A549 (cell line): ENCODE results near the gene PDZD2. TPM values are rescaled to one million over a fixed set of nuclear protein-coding genes. Genes with fewer than 3 reads are reported as not detected.

Experiments
- ATAC-seq, 2 experiments: fragments of 200-7000 bp in 1 of 2; fragments of >200 bp in 1 of 2; cut with Nextera tagmentation in 1 of 2; cut with Tn5 transposase in 1 of 2; 3 replicates each; pipeline versions ENCODE4 v1.8.0 to v1.9.1; 2018 to 2020; ENCODE audit warnings: mild to moderate bottlenecking in 1 of 2, moderate library complexity in 1 of 2
- CTCF ChIA-PET: fragments of 300-600 bp; sonication (Branson Sonifier 250); formaldehyde crosslinking; extraction: SDS; loops from one replicate; lab custom pipeline; 2021; ENCODE audit warnings: antibody characterized with exemption, inconsistent platforms; lab: Yijun Ruan, JAX
- POLR2A ChIA-PET: fragments of 350-600 bp; formaldehyde crosslinking; extraction: SDS; loops from one replicate; lab custom pipeline; 2021; ENCODE audit warnings: antibody characterized with exemption, inconsistent platforms; lab: Yijun Ruan, JAX
- DNase-seq, 2 experiments: peaks; one replicate each; pipeline versions ENCODE4 v3.0.0 to v3.0.0-alpha.2; 2011 to 2016; ENCODE audit warnings: low read depth in 1 of 2, low spot score in 1 of 2
- FAIRE-seq: peaks from 2 replicates; lab custom pipeline; 2011; peaks lifted over from hg19 to GRCh38; lab: Jason Lieb, UNC
- H3K27ac ChIP-seq, 2 experiments: fragments of >200 bp; sonication (Bioruptor Twin); formaldehyde crosslinking; 3 replicates each; pipeline ENCODE4 v1.5.1; 2016 to 2017
- H3K4me1 ChIP-seq: fragments of >200 bp; sonication (Bioruptor Twin); formaldehyde crosslinking; 3 replicates; pipeline ENCODE4 v1.6.1; 2016
- H3K4me2 ChIP-seq: fragments of >200 bp; sonication (Bioruptor Twin); formaldehyde crosslinking; 3 replicates; pipeline ENCODE4 v1.6.1; 2016
- H3K4me3 ChIP-seq: fragments of >200 bp; sonication (Bioruptor Twin); formaldehyde crosslinking; 3 replicates; pipeline ENCODE4 v1.5.1; 2016
- H3K9me3 ChIP-seq: fragments of >200 bp; sonication (Bioruptor Twin); formaldehyde crosslinking; 3 replicates; pipeline ENCODE4 v1.6.1; 2016
- CBX8 ChIP-seq: fragments of 200-600 bp; sonication (generic); IDR thresholded peaks from 2 replicates; pipeline ENCODE4 v1.6.1; 2016
- CTCF ChIP-seq: fragments of >200 bp; sonication (Bioruptor Twin); formaldehyde crosslinking; IDR thresholded peaks from 3 replicates; pipeline ENCODE4 v1.5.1; 2016
- ELK1 ChIP-seq: fragments of 150-350 bp; IDR thresholded peaks from 2 replicates; pipeline ENCODE4 v1.6.1; 2014; ENCODE audit warnings: low read depth, mild to moderate bottlenecking, low read length
- FOSL2 ChIP-seq, 2 experiments: fragments of 450-650 bp in 1 of 2; fragments of >200 bp in 1 of 2; sonication (Bioruptor Twin) in 1 of 2; formaldehyde crosslinking; IDR thresholded peaks; 2 replicates each; pipeline versions ENCODE4 v1.5.0 to v1.6.1; 2016 to 2020; ENCODE audit warnings: mild to moderate bottlenecking in 1 of 2, moderate library complexity in 1 of 2
- FOXS1 ChIP-seq: fragments of 250-450 bp; sonication (Bioruptor Pico); IDR thresholded peaks from 2 replicates; pipeline ENCODE4 v1.5.0; 2020; ENCODE audit warnings: mild to moderate bottlenecking, moderate library complexity
- GATA3 ChIP-seq: IDR thresholded peaks from 2 replicates; pipeline ENCODE4 v1.6.1; 2012; ENCODE audit warnings: borderline replicate concordance
- HDAC2 ChIP-seq: fragments of 200-600 bp; sonication (generic); IDR thresholded peaks from 2 replicates; pipeline ENCODE4 v1.6.1; 2016
- HMGXB4 ChIP-seq: fragments of 250-450 bp; sonication (Bioruptor Pico); IDR thresholded peaks from 2 replicates; pipeline ENCODE4 v1.5.0; 2021; ENCODE audit warnings: mild to moderate bottlenecking, moderate library complexity, borderline replicate concordance
- HOXB13 ChIP-seq: fragments of 250-450 bp; sonication (Bioruptor Pico); IDR thresholded peaks from 2 replicates; pipeline ENCODE4 v1.5.0; 2020; ENCODE audit warnings: low read depth, mild to moderate bottlenecking, moderate library complexity
- HOXB5 ChIP-seq: fragments of 250-450 bp; sonication (Bioruptor Pico); IDR thresholded peaks from 2 replicates; pipeline ENCODE4 v1.5.0; 2020; ENCODE audit warnings: mild to moderate bottlenecking, moderate library complexity
- JUN ChIP-seq, 2 experiments: fragments of >200 bp; sonication (Bioruptor Twin); formaldehyde crosslinking; IDR thresholded peaks; 2 replicates in 1 of 2; 3 replicates in 1 of 2; pipeline ENCODE4 v1.6.1; 2016 to 2017
- JUNB ChIP-seq: fragments of >200 bp; sonication (Bioruptor Twin); formaldehyde crosslinking; IDR thresholded peaks from 2 replicates; pipeline ENCODE4 v1.6.1; 2016
- MAZ ChIP-seq: fragments of 150-350 bp; IDR thresholded peaks from 2 replicates; pipeline ENCODE4 v1.6.1; 2014; ENCODE audit warnings: antibody characterized with exemption, low read depth, low read length, borderline replicate concordance
- PHF8 ChIP-seq: fragments of 200-600 bp; sonication (generic); IDR thresholded peaks from 2 replicates; pipeline ENCODE4 v1.6.1; 2016; ENCODE audit warnings: low read depth, mild to moderate bottlenecking, antibody characterized with exemption, moderate library complexity, borderline replicate concordance
- POLR2AphosphoS2 ChIP-seq: conservative IDR thresholded peaks from 2 replicates; pipeline ENCODE4 v1.6.1; 2012; ENCODE audit warnings: low read length, improper control_type of control experiment, inconsistent platforms
- RAD21 ChIP-seq, 2 experiments: fragments of >200 bp in 1 of 2; sonication (Bioruptor Twin) in 1 of 2; formaldehyde crosslinking in 1 of 2; IDR thresholded peaks in 1 of 2; conservative IDR thresholded peaks in 1 of 2; 2 replicates in 1 of 2; 3 replicates in 1 of 2; pipeline ENCODE4 v1.6.1; 2012 to 2018; ENCODE audit warnings: inconsistent platforms in 1 of 2
- REST ChIP-seq: fragments of 200-600 bp; sonication (generic); IDR thresholded peaks from 2 replicates; pipeline ENCODE4 v1.6.1; 2016; ENCODE audit warnings: antibody characterized with exemption, mild to moderate bottlenecking, moderate library complexity
- RNF2 ChIP-seq: fragments of 200-600 bp; sonication (generic); IDR thresholded peaks from 2 replicates; pipeline ENCODE4 v1.6.1; 2016; ENCODE audit warnings: low read depth, mild to moderate bottlenecking, antibody characterized with exemption, moderate library complexity, borderline replicate concordance
- ZFP36 ChIP-seq: fragments of 450-650 bp; IDR thresholded peaks from 2 replicates; pipeline ENCODE4 v1.6.1; 2014; ENCODE audit warnings: borderline replicate concordance; ENCODE audit not compliant: partially characterized antibody
- WGBS: methylation state at CpG from one replicate; pipeline ENCODE4 v1.1.6; 2017; ENCODE audit errors: missing lambda C conversion rate; 5-methylcytosine and 5-hydroxymethylcytosine counted together
- polyA plus RNA-seq, 4 experiments: library from polyadenylated mRNA; depleted of rRNA in 3 of 4; stranded (reverse); fragments of >200 nt; fragmentation: RNase III in 1 of 4; extraction: RNeasy Plus Mini Kit Qiagen cat#74134 plus additional on column Dnase treatment in 1 of 4; gene quantifications; 2 replicates in 3 of 4; 3 replicates in 1 of 4; pipeline ENCODE4 v1.2.3, GENCODE V29; 2011 to 2017

Gene PDZD2
- polyA plus RNA-seq, 2 of the 4 experiments (the other 2 are of a cell fraction): 0.06 to 0.09 TPM

DNA sequence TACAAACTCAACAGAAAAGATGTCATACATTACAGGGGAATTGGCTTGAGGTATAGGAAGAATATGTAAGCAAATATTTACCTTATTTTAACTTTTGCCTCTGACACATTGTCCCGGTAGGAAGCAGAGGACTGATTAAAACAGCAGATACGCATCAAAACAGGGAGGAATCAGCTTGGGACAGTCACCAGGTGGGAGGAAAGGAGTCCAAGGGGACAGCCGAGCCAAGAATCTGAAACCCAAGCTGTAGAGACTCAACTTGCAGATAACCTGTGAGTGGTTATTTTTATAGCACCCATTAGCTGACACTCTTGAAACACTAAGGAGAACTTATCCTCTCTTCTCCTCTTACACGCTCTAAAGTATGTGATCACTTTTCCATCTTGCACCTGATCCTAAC lies 22.3 kb downstream of the PDZD2 start:
- FAIRE-seq: no peak
- no peak for TF ChIP-seq FOSL2 (IDR thresholded peaks at IDR 0.05)
- no peak for TF ChIP-seq FOSL2 (CRISPR knock-in tag; IDR thresholded peaks at IDR 0.05)
- no peak for TF ChIP-seq GATA3
- no peak for TF ChIP-seq PHF8
- no peak for TF ChIP-seq CTCF
- TF ChIP-seq JUNB: no peak
- TF ChIP-seq HMGXB4 (CRISPR knock-in tag): no peak
- no peak for TF ChIP-seq FOXS1 (CRISPR knock-in tag)
- TF ChIP-seq POLR2AphosphoS2: no peak
- TF ChIP-seq HDAC2: no peak
- TF ChIP-seq CBX8: no peak
- TF ChIP-seq HOXB13 (CRISPR knock-in tag): no peak
- no peak for TF ChIP-seq MAZ
- TF ChIP-seq RNF2: no peak
- no peak for TF ChIP-seq ZFP36
- no peak for TF ChIP-seq JUN (IDR thresholded peaks at IDR 0.05)
- TF ChIP-seq RAD21 (conservative IDR thresholded peaks at IDR 0.05 in 1 of 2, IDR thresholded peaks at IDR 0.05 in 1 of 2): no peak
- no peak for TF ChIP-seq ELK1
- TF ChIP-seq HOXB5 (CRISPR knock-in tag): no peak
- no peak for TF ChIP-seq REST
- TF ChIP-seq, all 56 proteins: peak for 0
- ATAC-seq (no peak), DNase-seq (no peak)
- no peak overlapping the region for H3K4me3 ChIP-seq
- 40% methylated on average over 4 of the region's 4 CpGs for WGBS
- ChIA-PET CTCF (interaction anchor here (1.0 kb wide), 1 partner anchor 416 kb away, joined by 3 read pairs; no protein-coding TSS in a partner anchor), POLR2A (no interaction called here)
- no peak overlapping the region for H3K27ac ChIP-seq
- H3K9me3 ChIP-seq: peaks cover 16% of the 10 kb centered on the region; the same call in 2 of the 3 replicates
- no peaks in the 10 kb centered on the region for H3K4me1 ChIP-seq
- H3K4me2 ChIP-seq: no peak overlapping the region
